ENCODE results near the gene ITGB6. TPM values are rescaled to one million over a fixed set of nuclear protein-coding genes. Genes with fewer than 3 reads are reported as not detected.

Gene ITGB6
- total RNA-seq, 2 experiments from 2014 or later = not detected

- no peak for DNase-seq
- Mint-ChIP-seq H3K27ac (no peak overlapping the region), H3K9me3 (no peaks in the 10 kb centered on the region), H3K27me3 (ENCODE audit: low read depth) (peaks cover 3% of the 10 kb centered on the region), H3K4me1 (ENCODE audit: low read depth) (no peaks in the 10 kb centered on the region), H3K4me3 (no peak overlapping the region), H3K36me3 (ENCODE audit: low read depth) (no peaks in the 10 kb centered on the region)
- CTCF ChIA-PET = no interaction called here
- intact Hi-C loops (cut with micrococcal nuclease) = no loop called here
Measured at GRCh38 chr2:160051371-160051800, 148.7 kb downstream of the ITGB6 start.

- Mint-ChIP-seq H3K9me3 (no peaks in the 10 kb centered on the region), H3K27ac (no peak overlapping the region), H3K27me3 (ENCODE audit: low read depth) (peaks cover 2% of the 10 kb centered on the region), H3K36me3 (ENCODE audit: low read depth) (no peaks in the 10 kb centered on the region), H3K4me3 (no peak overlapping the region), H3K4me1 (ENCODE audit: low read depth) (no peaks in the 10 kb centered on the region)
- intact Hi-C loops (cut with micrococcal nuclease) = no loop called here
- CTCF ChIA-PET = no interaction called here
- DNase-seq = no peak
Measured at GRCh38 chr2:160050147-160050546, 149.9 kb downstream of the ITGB6 start.

Other genes with a start within 250 kb of the ITGB6 start
- gene PLA2R1, start 137.7 kb downstream of the ITGB6 start, total RNA-seq = not detected

Data from activated naive CD4-positive, alpha-beta T cell treated with anti-CD3 and anti-CD28 coated beads for 36 hours (primary cell).